Lung (tissue), 12 donors: Measurements from ENCODE around the gene SNHG17. TPM values are rescaled to one million over a fixed set of nuclear protein-coding genes. Genes with fewer than 3 reads are reported as not detected.
"Not testable (repeated sequence)": the region's sequence is repeated elsewhere in the genome, so short reads cannot be mapped to it uniquely, and the experiment has no call there.

Source experiments
- ATAC-seq: fragments of 200-7000 bp; cut with Tn5 transposase; one replicate; pipeline ENCODE4 v1.9.1; 2020; ENCODE audit warnings: moderate number of reproducible peaks; ENCODE audit not compliant: insufficient read depth, low FRiP score
- DNase-seq, 3 donors: peaks; one replicate each; pipeline ENCODE4 v3.0.0-alpha.2; 2013 to 2017
- H3K27ac ChIP-seq, 2 donors: one replicate each; pipeline ENCODE4 v1.5.1; 2013; ENCODE audit warnings: mild to moderate bottlenecking in 2 of 2, moderate library complexity in 2 of 2, control low read depth in 1 of 2, inconsistent platforms in 1 of 2, low read depth in 1 of 2, low read length in 1 of 2
- H3K27me3 ChIP-seq, 3 donors: one replicate each; pipeline ENCODE4 v1.5.1; 2013; ENCODE audit warnings: low read length in 2 of 3; ENCODE audit not compliant: control insufficient read depth in 3 of 3, insufficient read depth in 3 of 3
- H3K36me3 ChIP-seq, 4 donors: one replicate each; pipeline ENCODE4 v1.5.1; 2013; ENCODE audit warnings: low read length in 4 of 4, mild to moderate bottlenecking in 1 of 4, moderate library complexity in 1 of 4; ENCODE audit not compliant: control insufficient read depth in 4 of 4, insufficient read depth in 4 of 4
- H3K4me1 ChIP-seq, 5 donors: one replicate each; pipeline ENCODE4 v1.5.1; 2013; ENCODE audit warnings: low read length in 5 of 5, mild to moderate bottlenecking in 2 of 5, moderate library complexity in 1 of 5; ENCODE audit not compliant: control insufficient read depth in 5 of 5, insufficient read depth in 5 of 5
- H3K4me3 ChIP-seq: one replicate; pipeline ENCODE4 v1.5.1; 2013; ENCODE audit warnings: mild to moderate bottlenecking, control low read depth, moderate library complexity
- H3K9ac ChIP-seq, 2 donors: one replicate each; pipeline ENCODE4 v1.5.1; 2013; ENCODE audit warnings: low read length in 2 of 2, control low read depth in 1 of 2; ENCODE audit not compliant: insufficient read depth in 1 of 2
- H3K9me3 ChIP-seq, 4 donors: one replicate each; pipeline ENCODE4 v1.5.1; 2013; ENCODE audit warnings: low read length in 3 of 4, mild to moderate bottlenecking in 1 of 4, moderate library complexity in 1 of 4; ENCODE audit not compliant: control insufficient read depth in 4 of 4, insufficient read depth in 3 of 4
- WGBS, 2 donors: extraction: QIAGEN DNeasy Blood & Tissue Kit; methylation state at CpG; one replicate each; pipeline ENCODE4 v1.1.7; 2013; 5-methylcytosine and 5-hydroxymethylcytosine counted together
- polyA plus RNA-seq, 2 donors: library from polyadenylated mRNA; stranded (reverse); fragments of 200-250 nt; gene quantifications; one replicate each; pipeline ENCODE4 v1.2.1, GENCODE V29; 2013
- total RNA-seq, 2 donors: library from RNA; depleted of rRNA in 1 of 2; stranded (reverse); fragments of >200 nt in 1 of 2; gene quantifications; one replicate each; pipeline ENCODE4 v1.2.1, GENCODE V29; 2014 to 2021
- TF ChIP-seq, protein P1 (sequence below): IDR thresholded peaks from 2 replicates; pipeline ENCODE4 v1.5.1; 2012; ENCODE audit warnings: mild to moderate bottlenecking; ENCODE audit errors: control extremely low read depth, extremely low read depth
- donor health status: control.
- donor health status: control.
- donor health status: Bipolar disorder and iron deficiency.
- donor health status: healthy.
- donor health status: DM: yes; HTN: yes; CAD: no.

SNHG17 gene
- total and polyA plus RNA-seq, 4 donors = 11.9 to 52.4 (median 34.0) TPM

DNA sequence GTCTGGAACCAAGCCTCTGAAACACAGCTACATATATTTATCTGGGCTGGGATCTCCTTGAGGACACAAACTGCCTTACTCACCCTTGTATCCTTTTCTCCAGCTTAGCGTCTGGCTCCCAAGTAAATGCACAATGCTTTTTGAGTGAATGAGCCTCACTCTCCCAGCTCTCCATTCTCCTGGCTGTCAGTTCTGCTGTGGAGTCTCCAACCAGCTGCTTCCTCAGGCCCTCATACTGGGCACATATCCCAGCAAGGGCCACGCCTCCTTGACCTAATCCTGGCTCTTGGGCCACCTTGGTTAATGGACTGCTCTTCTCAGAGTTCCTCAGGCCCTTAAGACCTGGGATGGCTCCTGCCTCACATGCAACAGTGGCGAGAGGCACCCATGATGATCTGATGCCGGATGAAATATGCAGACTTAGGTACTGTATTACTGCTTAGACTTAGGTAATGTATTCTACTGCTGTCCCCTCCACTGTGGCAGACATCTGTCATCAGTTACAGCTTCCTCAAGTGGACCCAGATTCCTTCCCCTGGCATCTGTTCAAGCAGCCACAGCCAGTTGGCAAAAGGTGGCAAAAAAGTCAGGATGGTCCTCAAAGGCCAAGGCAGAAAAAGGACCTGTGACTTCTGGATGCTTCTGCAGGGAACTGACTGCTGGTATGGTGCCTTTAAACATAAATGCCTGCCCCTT lies 16.5 kb downstream of the SNHG17 start:
- no peak overlapping the region for H3K9ac ChIP-seq
- WGBS, 2 donors = 76 to 84% methylated on average over 4 of the region's 4 CpGs
- ATAC-seq = no peak
- TF ChIP-seq, protein P1, sequence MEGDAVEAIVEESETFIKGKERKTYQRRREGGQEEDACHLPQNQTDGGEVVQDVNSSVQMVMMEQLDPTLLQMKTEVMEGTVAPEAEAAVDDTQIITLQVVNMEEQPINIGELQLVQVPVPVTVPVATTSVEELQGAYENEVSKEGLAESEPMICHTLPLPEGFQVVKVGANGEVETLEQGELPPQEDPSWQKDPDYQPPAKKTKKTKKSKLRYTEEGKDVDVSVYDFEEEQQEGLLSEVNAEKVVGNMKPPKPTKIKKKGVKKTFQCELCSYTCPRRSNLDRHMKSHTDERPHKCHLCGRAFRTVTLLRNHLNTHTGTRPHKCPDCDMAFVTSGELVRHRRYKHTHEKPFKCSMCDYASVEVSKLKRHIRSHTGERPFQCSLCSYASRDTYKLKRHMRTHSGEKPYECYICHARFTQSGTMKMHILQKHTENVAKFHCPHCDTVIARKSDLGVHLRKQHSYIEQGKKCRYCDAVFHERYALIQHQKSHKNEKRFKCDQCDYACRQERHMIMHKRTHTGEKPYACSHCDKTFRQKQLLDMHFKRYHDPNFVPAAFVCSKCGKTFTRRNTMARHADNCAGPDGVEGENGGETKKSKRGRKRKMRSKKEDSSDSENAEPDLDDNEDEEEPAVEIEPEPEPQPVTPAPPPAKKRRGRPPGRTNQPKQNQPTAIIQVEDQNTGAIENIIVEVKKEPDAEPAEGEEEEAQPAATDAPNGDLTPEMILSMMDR = no peak
- peaks cover 0 to 2% (median 0%) of the 10 kb centered on the region in 5 donors for H3K4me1 ChIP-seq
- no peak overlapping the region for H3K4me3 ChIP-seq
- H3K27ac ChIP-seq = no peak overlapping the region
- peak in 1 of 3 donors; percentile 25 for DNase-seq
- H3K27me3 ChIP-seq = no peaks in the 10 kb centered on the region
- no peaks in the 10 kb centered on the region for H3K9me3 ChIP-seq
- peaks cover 26 to 59% (median 31%) of the 10 kb centered on the region in 4 donors for H3K36me3 ChIP-seq

DNA sequence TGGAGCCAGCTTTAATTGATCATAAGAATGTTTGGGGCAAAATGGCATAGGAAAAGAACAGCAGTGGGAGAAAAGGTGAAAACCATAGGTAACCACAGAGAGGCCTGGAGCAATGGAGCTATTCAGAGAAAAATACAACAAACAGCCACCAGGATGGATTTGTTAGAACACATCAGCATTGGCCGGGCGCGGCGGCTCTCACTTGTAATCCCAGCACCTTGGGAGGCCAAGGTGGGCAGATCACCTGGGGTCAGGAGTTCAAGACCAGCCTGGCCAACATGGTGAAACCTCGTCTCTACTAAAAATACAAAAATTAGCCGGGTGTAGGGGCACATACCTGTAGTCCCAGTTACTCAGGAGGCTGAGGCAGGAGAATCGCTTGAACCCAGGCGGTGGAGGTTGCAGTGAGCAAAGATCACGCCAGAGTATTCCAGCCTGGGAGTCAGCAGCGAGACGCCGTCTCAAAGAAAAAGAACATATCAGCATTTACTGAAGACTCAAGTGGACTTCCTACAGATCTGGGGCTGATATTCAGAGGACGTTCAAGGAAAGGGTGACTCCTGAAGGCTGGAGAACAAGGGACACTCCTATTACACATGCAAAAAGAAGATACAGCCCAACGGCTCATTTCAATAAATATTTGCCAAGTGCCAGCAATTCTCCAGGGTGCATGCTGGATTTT lies 20.2 kb downstream of the SNHG17 start:
- ATAC-seq = no peak

DNA sequence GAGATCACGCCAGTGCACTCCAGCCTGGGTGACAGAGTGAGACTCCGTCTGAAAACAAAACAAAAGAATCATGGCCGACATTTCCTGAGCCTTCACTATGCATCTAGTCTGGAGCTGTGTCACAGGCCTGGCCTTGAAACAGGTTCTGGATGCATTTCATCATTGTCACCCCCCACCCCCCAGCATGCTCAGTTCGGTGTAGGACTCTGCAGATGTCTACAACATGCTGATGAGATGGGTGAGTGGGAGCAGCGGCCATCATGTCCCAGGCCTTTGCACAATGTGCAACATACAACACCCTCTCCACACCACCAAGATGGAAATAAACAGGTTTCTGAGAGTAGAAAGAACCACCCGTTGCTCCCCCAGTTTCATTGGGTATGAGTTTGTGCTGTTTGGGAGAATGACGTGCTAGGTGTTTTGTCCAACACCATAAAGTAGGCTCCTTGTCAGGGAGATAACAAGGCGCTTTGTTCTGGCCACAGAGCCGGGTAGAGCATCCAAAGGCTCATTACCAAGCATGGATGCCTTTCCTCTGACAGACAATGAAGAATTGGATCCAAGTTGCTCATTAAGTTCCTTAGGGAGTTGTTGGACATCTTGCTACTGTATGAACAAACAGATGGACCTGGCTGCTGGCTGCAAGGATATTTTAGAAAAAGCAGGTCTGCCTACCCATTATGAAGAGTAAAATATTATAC lies 22.1 kb downstream of the SNHG17 start:
- Histone ChIP-seq H3K27ac (no peak overlapping the region), H3K9me3 (no peaks in the 10 kb centered on the region), H3K4me1 (no peaks in the 10 kb centered on the region), H3K4me3 (no peak overlapping the region), H3K9ac (no peak overlapping the region), H3K36me3 (peaks cover 0 to 20% (median 3%) of the 10 kb centered on the region in 4 donors), H3K27me3 (no peaks in the 10 kb centered on the region)
- no peak for DNase-seq
- ATAC-seq = no peak
- WGBS, 2 donors = 91 to 97% methylated on average over 9 of the region's 9 CpGs
- TF ChIP-seq, protein P1 = no peak

More for the DNA sequence above, 20.2 kb downstream of the SNHG17 start:
- Histone ChIP-seq H3K9me3 (no peaks in the 10 kb centered on the region), H3K9ac (no peak overlapping the region), H3K27me3 (no peaks in the 10 kb centered on the region), H3K4me1 (peaks cover 0 to 2% (median 0%) of the 10 kb centered on the region in 5 donors), H3K4me3 (no peak overlapping the region), H3K36me3 (peaks cover 6 to 37% (median 11%) of the 10 kb centered on the region in 4 donors), H3K27ac (no peak overlapping the region)
- 96 to 97% methylated on average over 14 of the region's 14 CpGs for WGBS, 2 donors
- no peak for DNase-seq
- TF ChIP-seq, protein P1 = no peak

DNA sequence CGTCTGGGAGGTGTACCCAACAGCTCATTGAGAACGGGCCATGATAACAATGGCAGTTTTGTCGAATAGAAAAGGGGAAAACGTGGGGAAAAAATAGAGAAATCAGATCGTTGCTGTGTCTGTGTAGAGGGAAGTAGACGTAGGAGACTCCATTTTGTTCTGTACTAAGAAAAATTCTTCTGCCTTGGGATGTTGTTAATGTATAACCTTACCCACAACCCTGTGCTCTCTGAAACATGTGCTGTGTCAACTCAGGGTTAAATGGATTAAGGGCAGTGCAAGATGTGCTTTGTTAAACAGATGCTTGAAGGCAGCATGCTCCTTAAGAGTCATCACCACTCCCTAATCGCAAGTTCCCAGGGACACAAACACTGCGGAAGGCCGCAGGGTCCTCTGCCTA lies 27.3 kb downstream of the SNHG17 start:
- not testable (repeated sequence) for H3K9ac ChIP-seq, DNase-seq, H3K4me1 ChIP-seq, H3K27me3 ChIP-seq, H3K27ac ChIP-seq, ATAC-seq, H3K36me3 ChIP-seq, H3K4me3 ChIP-seq, H3K9me3 ChIP-seq
- WGBS, 2 donors = 82 to 84% methylated on average over 6 to 8 of the region's 9 CpGs
